GM23338 (cell line): ENCODE data around the gene KIF9. TPM values are rescaled to one million over a fixed set of nuclear protein-coding genes. Genes with fewer than 3 reads are reported as not detected.
A peak's percentile ranks its signal among the peaks of the same experiment; 100 is the strongest.

Experiments used
- ATAC-seq: fragments of 200-7000 bp; cut with Tn5 transposase; 3 replicates; pipeline ENCODE4 v1.9.1; 2020
- DNase-seq: peaks from one replicate; pipeline ENCODE4 v3.0.0-alpha.2; 2015; ENCODE audit warnings: low spot score
- H2AFZ ChIP-seq: fragments of 200-600 bp; sonication (generic); 2 replicates; pipeline ENCODE4 v1.8.0; 2016; ENCODE audit warnings: antibody characterized with exemption, mild to moderate bottlenecking, moderate library complexity
- H3F3A ChIP-seq: fragments of 200-600 bp; sonication (generic); replicated peaks from 2 replicates; pipeline ENCODE4 v1.8.0; 2017; ENCODE audit warnings: antibody characterized with exemption, mixed run types, low read depth
- H3K27ac ChIP-seq: fragments of 200-600 bp; sonication (generic); 2 replicates; pipeline ENCODE4 v1.6.1; 2016; ENCODE audit warnings: low read depth
- H3K27me3 ChIP-seq: fragments of 200-600 bp; sonication (generic); 2 replicates; pipeline ENCODE4 v1.8.0; 2016; ENCODE audit warnings: mild to moderate bottlenecking, mixed run types, moderate library complexity; ENCODE audit not compliant: insufficient read depth
- H3K36me3 ChIP-seq: fragments of 200-600 bp; sonication (generic); 2 replicates; pipeline ENCODE4 v1.8.0; 2016; ENCODE audit warnings: mild to moderate bottlenecking; ENCODE audit not compliant: insufficient read depth
- H3K4me1 ChIP-seq: fragments of 200-600 bp; sonication (generic); 2 replicates; pipeline ENCODE4 v1.8.0; 2016; ENCODE audit warnings: mild to moderate bottlenecking, moderate library complexity; ENCODE audit not compliant: insufficient read depth
- H3K4me2 ChIP-seq: fragments of 200-600 bp; sonication (generic); 2 replicates; pipeline ENCODE4 v1.7.1; 2017; ENCODE audit warnings: mixed run types
- H3K4me3 ChIP-seq: fragments of 200-600 bp; sonication (generic); 2 replicates; pipeline ENCODE4 v1.6.1; 2016; ENCODE audit warnings: mixed run types
- H3K79me2 ChIP-seq: fragments of 200-600 bp; sonication (generic); replicated peaks from 2 replicates; pipeline ENCODE4 v1.8.0; 2017; ENCODE audit warnings: mild to moderate bottlenecking; ENCODE audit not compliant: insufficient read depth
- H3K9me2 ChIP-seq: fragments of 200-600 bp; sonication (generic); 2 replicates; pipeline ENCODE4 v1.8.0; 2017; ENCODE audit not compliant: insufficient read depth
- H4K20me1 ChIP-seq: fragments of 200-600 bp; sonication (generic); replicated peaks from 2 replicates; pipeline ENCODE4 v1.8.0; 2017; ENCODE audit warnings: mild to moderate bottlenecking; ENCODE audit not compliant: insufficient read depth
- H3K27ac Mint-ChIP-seq: 2 replicates; pipeline ENCODE4 v1.8.0; 2020; ENCODE audit warnings: inconsistent platforms, mild to moderate bottlenecking, moderate library complexity, mixed read lengths
- H3K27me3 Mint-ChIP-seq: 3 replicates; pipeline ENCODE4 v1.8.0; 2022; ENCODE audit warnings: low read depth, mild to moderate bottlenecking, moderate library complexity, mixed read lengths, inconsistent platforms; ENCODE audit not compliant: insufficient read depth, poor library complexity
- H3K36me3 Mint-ChIP-seq: 3 replicates; pipeline ENCODE4 v1.8.0; 2021; ENCODE audit warnings: low read depth, mild to moderate bottlenecking, inconsistent platforms, moderate library complexity, mixed read lengths
- H3K4me1 Mint-ChIP-seq: 3 replicates; pipeline ENCODE4 v1.8.0; 2020; ENCODE audit warnings: mild to moderate bottlenecking, inconsistent platforms, mixed read lengths
- H3K4me3 Mint-ChIP-seq: 3 replicates; pipeline ENCODE4 v1.8.0; 2021; ENCODE audit warnings: moderate library complexity, mild to moderate bottlenecking, inconsistent platforms, mixed read lengths
- H3K9me3 Mint-ChIP-seq: 3 replicates; pipeline ENCODE4 v1.8.0; 2020; ENCODE audit warnings: moderate library complexity, mild to moderate bottlenecking, inconsistent platforms, mixed read lengths
- CTCF ChIP-seq, 2 experiments: fragments of 200-600 bp in 1 of 2; sonication (generic) in 1 of 2; conservative IDR thresholded peaks; 2 replicates each; pipeline versions ENCODE4 v1.5.1 to v1.6.1; 2016 to 2017; ENCODE audit warnings: antibody characterized with exemption in 2 of 2, low read depth in 2 of 2, mild to moderate bottlenecking in 2 of 2, moderate library complexity in 1 of 2
- ETS1 ChIP-seq: IDR thresholded peaks from 2 replicates; pipeline ENCODE4 v1.6.1; 2016; ENCODE audit warnings: antibody characterized with exemption
- EZH2phosphoT487 ChIP-seq: fragments of 200-600 bp; sonication (generic); IDR thresholded peaks from one replicate; pipeline ENCODE4 v1.8.1; 2018; ENCODE audit warnings: antibody characterized with exemption; ENCODE audit not compliant: unreplicated experiment
- NANOG ChIP-seq: IDR thresholded peaks from 2 replicates; pipeline ENCODE4 v1.6.1; 2016; ENCODE audit warnings: antibody characterized with exemption, borderline replicate concordance
- REST ChIP-seq: IDR thresholded peaks from one replicate; pipeline ENCODE4 v1.6.1; 2018; ENCODE audit warnings: antibody characterized with exemption; ENCODE audit not compliant: unreplicated experiment
- ZNF114 ChIP-seq: fragments of 250-450 bp; sonication (Bioruptor Pico); IDR thresholded peaks from 2 replicates; pipeline ENCODE4 v1.5.0; 2020; ENCODE audit warnings: mild to moderate bottlenecking, moderate library complexity
- ZNF462 ChIP-seq: fragments of 250-450 bp; sonication (Bioruptor Pico); IDR thresholded peaks from 2 replicates; pipeline ENCODE4 v1.5.0; 2020; ENCODE audit warnings: mild to moderate bottlenecking, moderate library complexity
- polyA plus RNA-seq: library from polyadenylated mRNA; unstranded; fragments of >200 nt; fragmentation: Nextera tagmentation; extraction: Ambion mirVana; gene quantifications from 2 replicates; pipeline ENCODE4 v1.2.1, GENCODE V29; 2016
- total RNA-seq: library from RNA; depleted of rRNA; stranded (reverse); fragments of >200 nt; shearing (Covaris generic); gene quantifications from 2 replicates; pipeline ENCODE4 v1.2.3, GENCODE V29; 2014

The KIF9 gene
- total and polyA plus RNA-seq, 2 experiments from 2014 or later = 12.6 to 14.0 TPM

GRCh38 chr3:47296562-47297302 lies 14.1 kb upstream of the KIF9 start:
- Mint-ChIP-seq H3K36me3 (peaks cover 3% of the 10 kb centered on the region; the same call in 2 of the 3 replicates), H3K4me3 (peak overlapping the region; percentile 4; the same call in 1 of the 3 replicates), H3K9me3 (no peaks in the 10 kb centered on the region), H3K4me1 (peaks cover 28% of the 10 kb centered on the region), H3K27ac (no peak overlapping the region), H3K27me3 (peaks cover 3% of the 10 kb centered on the region)
- no peaks in the 10 kb centered on the region for H3K9me2 ChIP-seq
- TF ChIP-seq ZNF114 (CRISPR knock-in tag) = no peak
- no peak for TF ChIP-seq CTCF (conservative IDR thresholded peaks at IDR 0.05; ENCODE audit: low read depth in 2 of 2)
- no peak for TF ChIP-seq NANOG
- TF ChIP-seq ETS1 = no peak
- TF ChIP-seq ZNF462 = no peak
- no peak for TF ChIP-seq REST
- TF ChIP-seq EZH2phosphoT487 = no peak
- H3K79me2 ChIP-seq = peaks cover 83% of the 10 kb centered on the region
- ATAC-seq (no peak), DNase-seq (no peak)
- no peaks in the 10 kb centered on the region for H3K36me3 ChIP-seq
- H3K4me2 ChIP-seq = no peak overlapping the region
- H4K20me1 ChIP-seq = peaks cover 35% of the 10 kb centered on the region
- peak overlapping the region; percentile 47; the same call in 1 of the 2 replicates for H3K27ac ChIP-seq
- H3K4me3 ChIP-seq = no peak overlapping the region
- no peak overlapping the region for H2AFZ ChIP-seq
- peaks cover 3% of the 10 kb centered on the region; the same call in 1 of the 2 replicates for H3K4me1 ChIP-seq
- no peaks in the 10 kb centered on the region for H3F3A ChIP-seq
- no peaks in the 10 kb centered on the region for H3K27me3 ChIP-seq
